Testis (tissue), 3 donors: ENCODE results near the gene RNH1. TPM values are rescaled to one million over a fixed set of nuclear protein-coding genes. Genes with fewer than 3 reads are reported as not detected.

ENCODE experiments used
- DNase-seq: peaks from one replicate; pipeline ENCODE4 v3.0.0-alpha.2; 2019
- H3K27ac ChIP-seq, 2 donors: fragments of 200-600 bp; sonication (generic); one replicate each; pipeline ENCODE4 v1.5.1; 2019
- H3K27me3 ChIP-seq: fragments of 200-600 bp; sonication (generic); one replicate; pipeline ENCODE4 v1.5.1; 2019
- H3K36me3 ChIP-seq: fragments of 200-600 bp; sonication (generic); one replicate; pipeline ENCODE4 v1.5.1; 2017; ENCODE audit warnings: low read depth; ENCODE audit errors: missing control alignments
- H3K4me1 ChIP-seq: fragments of 200-600 bp; sonication (generic); one replicate; pipeline ENCODE4 v1.5.1; 2019
- H3K4me3 ChIP-seq, 2 donors: fragments of 200-600 bp; sonication (generic); one replicate each; pipeline ENCODE4 v1.5.1; 2017 to 2019
- H3K9me3 ChIP-seq: fragments of 200-600 bp; sonication (generic); one replicate; pipeline ENCODE4 v1.5.1; 2017
- POLR2A ChIP-seq: fragments of 450-650 bp; IDR thresholded peaks from one replicate; pipeline ENCODE4 v1.6.1; 2017; ENCODE audit warnings: antibody characterized with exemption, mild to moderate bottlenecking, moderate library complexity
- WGBS, 2 donors: methylation state at CpG; one replicate each; pipeline ENCODE4 v1.1.5; 2018; 5-methylcytosine and 5-hydroxymethylcytosine counted together
- intact Hi-C: fragments of 100-400 bp; cut with DNase I; formaldehyde crosslinking; loops from one replicate; pipeline ENCODE4 v1.15.1; 2023; ENCODE audit warnings: low total_unique reads
- polyA plus RNA-seq: library from polyadenylated mRNA; stranded (reverse); fragments of 350-450 nt; fragmentation: Illumina TruSeq; extraction: RNeasy Lipid Tissue Mini Kit (QIAGEN cat#74804); gene quantifications from one replicate; pipeline ENCODE4 v1.2.3, GENCODE V29; 2014; ENCODE audit warnings: low read depth, low replicate concordance; ENCODE audit not compliant: insufficient read depth
- total RNA-seq, 2 donors: library from RNA; depleted of rRNA; stranded (reverse); fragments of >200 nt; gene quantifications; one replicate each; pipeline ENCODE4 v1.2.3, GENCODE V29; 2016
- TF ChIP-seq, protein P1 (sequence below), 3 experiments: fragments of 450-650 bp in 2 of 3; fragments of 200-600 bp in 1 of 3; sonication (generic) in 1 of 3; IDR thresholded peaks; one replicate each; pipeline ENCODE4 v1.5.1; 2016 to 2019; ENCODE audit warnings: antibody characterized with exemption in 3 of 3, mild to moderate bottlenecking in 2 of 3, moderate library complexity in 1 of 3

The RNH1 gene
- total and polyA plus RNA-seq, 3 donors from 2014 or later = 210 to 264 (median 211) TPM

DNA sequence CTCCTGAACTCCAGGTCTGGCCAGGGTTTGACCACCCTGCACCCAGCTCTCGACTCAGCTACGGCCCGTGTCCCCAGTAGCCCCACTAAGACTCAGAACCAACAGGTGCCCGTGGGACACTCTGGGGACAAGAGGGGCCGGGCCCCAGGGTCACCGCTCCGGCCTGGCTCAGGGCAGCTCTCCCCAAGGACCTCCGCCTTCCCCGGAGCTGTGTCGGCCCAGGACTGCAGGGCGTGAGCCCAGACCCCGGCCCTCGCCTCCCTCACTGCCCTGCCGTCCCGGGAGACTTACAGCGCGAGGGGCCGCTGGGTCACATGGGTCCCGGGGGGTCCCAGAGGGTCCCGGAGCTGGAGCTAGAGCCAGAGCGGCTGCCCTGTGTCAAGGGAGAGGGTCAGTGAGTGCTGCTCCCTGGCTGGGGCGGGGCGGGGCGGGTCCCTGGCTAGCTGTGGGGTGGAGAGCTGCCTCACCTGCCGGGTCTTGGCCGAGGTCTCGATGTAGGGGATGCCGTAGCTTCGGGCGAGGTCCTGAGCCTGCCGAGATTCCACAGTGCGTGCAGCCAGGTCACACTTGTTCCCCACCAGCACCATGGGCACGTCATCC lies 26.0 kb upstream of the RNH1 start:
- Histone ChIP-seq H3K27ac (no peak overlapping the region), H3K36me3 (no peaks in the 10 kb centered on the region), H3K9me3 (no peaks in the 10 kb centered on the region), H3K4me3 (no peak overlapping the region), H3K4me1 (peaks cover 27% of the 10 kb centered on the region), H3K27me3 (no peaks in the 10 kb centered on the region)
- WGBS, 2 donors = 90 to 100% methylated on average over 6 to 33 of the region's 33 CpGs
- intact Hi-C loops = no loop called here
- DNase-seq = no peak
- TF ChIP-seq, protein P1, sequence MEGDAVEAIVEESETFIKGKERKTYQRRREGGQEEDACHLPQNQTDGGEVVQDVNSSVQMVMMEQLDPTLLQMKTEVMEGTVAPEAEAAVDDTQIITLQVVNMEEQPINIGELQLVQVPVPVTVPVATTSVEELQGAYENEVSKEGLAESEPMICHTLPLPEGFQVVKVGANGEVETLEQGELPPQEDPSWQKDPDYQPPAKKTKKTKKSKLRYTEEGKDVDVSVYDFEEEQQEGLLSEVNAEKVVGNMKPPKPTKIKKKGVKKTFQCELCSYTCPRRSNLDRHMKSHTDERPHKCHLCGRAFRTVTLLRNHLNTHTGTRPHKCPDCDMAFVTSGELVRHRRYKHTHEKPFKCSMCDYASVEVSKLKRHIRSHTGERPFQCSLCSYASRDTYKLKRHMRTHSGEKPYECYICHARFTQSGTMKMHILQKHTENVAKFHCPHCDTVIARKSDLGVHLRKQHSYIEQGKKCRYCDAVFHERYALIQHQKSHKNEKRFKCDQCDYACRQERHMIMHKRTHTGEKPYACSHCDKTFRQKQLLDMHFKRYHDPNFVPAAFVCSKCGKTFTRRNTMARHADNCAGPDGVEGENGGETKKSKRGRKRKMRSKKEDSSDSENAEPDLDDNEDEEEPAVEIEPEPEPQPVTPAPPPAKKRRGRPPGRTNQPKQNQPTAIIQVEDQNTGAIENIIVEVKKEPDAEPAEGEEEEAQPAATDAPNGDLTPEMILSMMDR (IDR thresholded peaks at IDR 0.05) = no peak
- no peak for TF ChIP-seq POLR2A

DNA sequence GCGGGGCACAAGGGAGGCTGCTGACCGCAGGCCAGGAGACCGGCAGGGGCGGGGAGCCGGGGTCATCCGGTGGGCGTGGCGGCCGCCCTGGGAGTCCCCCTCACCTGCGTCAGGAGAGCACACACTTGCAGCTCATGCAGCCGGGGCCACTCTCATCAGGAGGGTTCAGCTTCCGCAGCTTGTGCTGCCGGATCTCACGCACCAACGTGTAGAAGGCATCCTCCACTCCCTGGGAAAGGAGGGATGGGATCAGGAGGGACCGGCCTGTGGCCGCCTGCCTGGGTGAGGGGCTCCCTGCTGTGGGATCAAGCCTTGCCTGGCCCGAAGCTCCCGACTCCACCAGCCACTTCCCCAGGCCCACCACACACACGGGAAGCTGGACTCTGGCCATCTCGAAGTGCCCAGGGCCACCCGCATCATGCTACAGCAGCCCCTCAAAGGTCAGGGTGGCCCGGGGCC lies 25.5 kb upstream of the RNH1 start:
- H3K27ac ChIP-seq = no peak overlapping the region
- H3K36me3 ChIP-seq = no peaks in the 10 kb centered on the region
- intact Hi-C loops = no loop called here
- no peak for DNase-seq
- no peaks in the 10 kb centered on the region for H3K9me3 ChIP-seq
- H3K4me3 ChIP-seq = no peak overlapping the region
- H3K27me3 ChIP-seq = no peaks in the 10 kb centered on the region
- peaks cover 23% of the 10 kb centered on the region for H3K4me1 ChIP-seq
- WGBS, 2 donors = 88 to 94% methylated on average over 18 to 23 of the region's 23 CpGs
- TF ChIP-seq POLR2A = no peak
- TF ChIP-seq, protein P1 (IDR thresholded peaks at IDR 0.05) = no peak

DNA sequence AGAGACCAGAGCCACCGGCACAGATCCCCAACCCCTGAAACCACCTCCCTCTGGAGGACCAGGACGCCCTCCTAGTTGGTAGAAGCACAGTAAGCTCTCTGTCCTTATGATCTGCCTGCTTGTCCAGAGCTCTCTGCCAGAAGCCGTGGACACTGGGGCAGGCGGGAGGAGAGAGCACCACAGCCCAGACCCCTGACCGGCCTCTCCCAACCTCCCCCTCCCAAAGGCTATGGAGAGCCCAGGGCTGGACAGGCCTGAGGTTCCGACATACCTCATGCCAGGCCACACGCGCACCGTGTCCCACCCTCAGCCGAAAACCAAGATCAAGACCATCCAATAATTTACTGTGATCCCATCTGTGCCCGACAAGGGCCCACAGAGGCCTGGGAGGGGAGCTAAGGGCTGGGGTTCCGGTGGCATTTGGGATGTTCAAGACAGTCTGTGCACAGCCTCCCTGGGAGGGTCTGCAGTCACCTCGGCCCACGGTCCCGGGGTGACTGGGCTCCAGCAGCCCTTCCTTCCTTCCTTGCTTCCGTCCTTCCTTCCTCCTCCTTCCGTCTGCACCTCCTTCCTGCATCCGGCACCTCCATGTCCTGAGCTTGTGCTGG lies 25.0 kb upstream of the RNH1 start:
- DNase-seq = no peak
- H3K36me3 ChIP-seq = no peaks in the 10 kb centered on the region
- H3K9me3 ChIP-seq = no peaks in the 10 kb centered on the region
- intact Hi-C loops = no loop called here
- 88 to 90% methylated on average over 16 to 18 of the region's 18 CpGs for WGBS, 2 donors
- H3K4me1 ChIP-seq = peaks cover 18% of the 10 kb centered on the region
- no peaks in the 10 kb centered on the region for H3K27me3 ChIP-seq
- no peak overlapping the region for H3K4me3 ChIP-seq
- no peak overlapping the region for H3K27ac ChIP-seq
- TF ChIP-seq, protein P1 (IDR thresholded peaks at IDR 0.05) = no peak
- no peak for TF ChIP-seq POLR2A

DNA sequence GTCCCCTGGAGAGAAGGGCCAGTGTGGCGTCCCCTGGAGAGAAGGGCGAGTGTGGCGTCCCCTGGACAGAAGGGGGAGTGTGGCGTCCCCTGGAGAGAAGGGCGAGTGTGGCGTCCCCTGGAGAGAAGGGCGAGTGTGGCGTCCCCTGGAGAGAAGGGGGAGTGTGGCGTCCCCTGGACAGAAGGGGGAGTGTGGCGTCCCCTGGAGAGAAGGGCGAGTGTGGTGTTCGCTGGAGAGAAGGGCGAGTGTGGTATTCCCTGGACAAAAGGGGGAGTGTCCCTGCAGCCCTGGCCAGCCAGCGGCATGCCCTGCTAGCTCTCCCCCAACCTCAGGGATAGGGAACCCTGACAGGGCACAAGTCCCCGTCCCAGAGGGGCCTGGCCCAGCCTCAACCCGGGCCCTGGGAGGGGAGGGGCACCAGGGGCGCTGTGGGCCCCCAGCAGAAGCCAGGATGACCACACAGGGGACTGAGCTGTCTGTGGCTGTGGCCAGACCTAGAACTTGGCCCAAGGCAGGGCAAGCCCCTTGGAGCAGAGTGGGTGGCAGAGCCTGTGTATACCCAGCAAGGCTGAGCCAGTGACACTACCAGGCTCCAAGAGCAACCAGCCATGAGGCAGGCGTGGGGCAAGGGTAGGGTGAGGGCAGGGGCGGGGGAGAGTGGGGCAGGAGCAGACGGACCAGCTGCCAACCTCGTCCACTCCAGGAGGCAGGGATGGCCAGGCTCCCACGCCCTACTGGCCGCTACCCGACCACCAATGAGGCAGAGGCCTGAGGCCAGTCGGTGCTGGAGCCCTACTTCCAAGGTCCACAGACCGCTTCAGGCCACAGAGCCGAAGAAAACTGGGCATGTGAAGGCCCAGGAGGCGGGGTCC lies 24.2 kb upstream of the RNH1 start:
- Histone ChIP-seq H3K27me3 (no peaks in the 10 kb centered on the region), H3K36me3 (no peaks in the 10 kb centered on the region), H3K27ac (no peak overlapping the region), H3K4me1 (peaks cover 12% of the 10 kb centered on the region), H3K9me3 (no peaks in the 10 kb centered on the region), H3K4me3 (no peak overlapping the region)
- intact Hi-C loops = no loop called here
- TF ChIP-seq, protein P1 (IDR thresholded peaks at IDR 0.05) = no peak
- no peak for TF ChIP-seq POLR2A
- DNase-seq = no peak
- 85 to 91% methylated on average over 18 to 28 of the region's 28 CpGs for WGBS, 2 donors
